ENCODE measurements around the gene NCSTN. TPM values are rescaled to one million over a fixed set of nuclear protein-coding genes. Genes with fewer than 3 reads are reported as not detected.

Gene NCSTN
- total RNA-seq, 4 donors from 2014 or later, result 30.6 to 101 (median 67.3) TPM

DNA sequence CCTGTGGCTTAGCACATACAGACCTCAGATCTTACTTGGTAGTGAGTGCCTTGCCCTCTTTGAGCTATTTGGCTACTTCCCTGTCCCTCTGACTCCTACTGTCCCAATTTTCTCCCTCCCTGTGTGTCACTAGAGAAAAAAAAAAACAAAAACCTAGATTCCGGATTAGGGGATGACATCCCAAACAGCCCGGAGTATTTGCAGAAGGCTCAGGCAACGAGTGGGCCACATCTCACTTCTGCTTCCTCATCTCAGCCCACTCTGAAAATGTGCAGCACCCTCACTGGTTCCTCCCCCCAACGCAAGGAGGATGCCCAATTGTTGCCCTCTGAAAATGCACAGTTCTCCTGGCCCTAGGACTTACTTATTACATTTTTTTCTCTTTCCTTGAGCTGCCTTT lies 28.6 kb downstream of the NCSTN start:
- intact Hi-C loops (cut with DNase I; ENCODE audit: low total_unique reads), result no loop called here
- no peak overlapping the region for H3K4me3 ChIP-seq
- DNase-seq, result no peak
- no peaks in the 10 kb centered on the region for H3K36me3 ChIP-seq
- in situ Hi-C loops (cut with MboI; ENCODE audit: low pct_ligation_motif_present in 1 of 4, low pct_unique_long_range_greater_than_20kb in 1 of 4, low sequenced_read_pairs in 3 of 4), result no loop called here
- H3K27me3 ChIP-seq, result peaks cover 5% of the 10 kb centered on the region
- no peak overlapping the region for H3K27ac ChIP-seq
- no peak for TF ChIP-seq POLR2A (IDR thresholded peaks at IDR 0.05)
- no peak for TF ChIP-seq CTCF (IDR thresholded peaks at IDR 0.05)
- H3K9me3 ChIP-seq, result no peaks in the 10 kb centered on the region
- H3K4me1 ChIP-seq, result peaks cover 0 to 8% (median 5%) of the 10 kb centered on the region in 4 donors
- WGBS, 2 donors (ENCODE audit: low coverage in 1 of 2), result 78 to 80% methylated on average over 2 to 4 of the region's 4 CpGs

DNA sequence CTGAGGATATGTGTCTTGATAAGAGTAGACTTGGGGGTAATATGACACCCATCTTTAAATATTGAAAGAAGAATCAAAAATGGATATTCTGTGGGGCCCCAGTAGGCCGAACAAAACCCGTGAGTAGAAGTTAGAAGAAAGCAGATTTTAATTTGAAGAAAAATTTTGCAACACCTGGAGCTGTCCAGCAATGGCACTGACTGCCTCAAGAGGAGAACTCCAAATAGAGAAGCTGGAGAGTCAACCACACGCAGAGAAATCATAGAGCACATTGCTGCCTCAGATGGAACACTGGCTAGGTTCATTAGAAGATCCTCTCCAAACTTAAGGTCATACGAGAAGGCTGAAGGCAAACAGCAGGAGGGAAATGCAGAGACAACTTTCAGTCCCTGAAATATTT lies 30.5 kb downstream of the NCSTN start:
- Histone ChIP-seq H3K27me3 (peaks cover 5% of the 10 kb centered on the region), H3K27ac (no peak overlapping the region), H3K4me3 (no peak overlapping the region), H3K9me3 (no peaks in the 10 kb centered on the region), H3K4me1 (peaks cover 0 to 8% (median 5%) of the 10 kb centered on the region in 4 donors), H3K36me3 (no peaks in the 10 kb centered on the region)
- DNase-seq, result no peak
- intact Hi-C loops (cut with DNase I; ENCODE audit: low total_unique reads) (no loop called here), in situ Hi-C loops (cut with MboI; ENCODE audit: low pct_ligation_motif_present in 1 of 4, low pct_unique_long_range_greater_than_20kb in 1 of 4, low sequenced_read_pairs in 3 of 4) (no loop called here)
- WGBS, 2 donors (ENCODE audit: low coverage in 1 of 2), result 86 to 95% methylated on average over 2 to 4 of the region's 4 CpGs
- TF ChIP-seq CTCF (IDR thresholded peaks at IDR 0.05) (no peak), POLR2A (IDR thresholded peaks at IDR 0.05) (no peak), POLR2AphosphoS5 (IDR thresholded peaks at IDR 0.05) (no peak), EP300 (IDR thresholded peaks at IDR 0.05; ENCODE audit: low read depth) (no peak)

- H3K4me1 ChIP-seq, result peaks cover 0 to 8% (median 5%) of the 10 kb centered on the region in 4 donors
- peaks cover 5% of the 10 kb centered on the region for H3K27me3 ChIP-seq
- in situ Hi-C loops (cut with MboI; ENCODE audit: low pct_ligation_motif_present in 1 of 4, low pct_unique_long_range_greater_than_20kb in 1 of 4, low sequenced_read_pairs in 3 of 4) (no loop called here), intact Hi-C loops (cut with DNase I; ENCODE audit: low total_unique reads) (no loop called here)
- no peak for TF ChIP-seq POLR2A (IDR thresholded peaks at IDR 0.05)
- TF ChIP-seq POLR2AphosphoS5 (IDR thresholded peaks at IDR 0.05), result no peak
- no peak for TF ChIP-seq CTCF (IDR thresholded peaks at IDR 0.05)
- no peak for TF ChIP-seq EP300 (IDR thresholded peaks at IDR 0.05; ENCODE audit: low read depth)
- no peaks in the 10 kb centered on the region for H3K9me3 ChIP-seq
- 75 to 81% methylated on average over 4 to 6 of the region's 6 CpGs for WGBS, 2 donors (ENCODE audit: low coverage in 1 of 2)
- DNase-seq, result no peak
- no peak overlapping the region for H3K4me3 ChIP-seq
- H3K36me3 ChIP-seq, result no peaks in the 10 kb centered on the region
- peak overlapping the region in 2 of 4 donors; percentile 6 to 53 for H3K27ac ChIP-seq
Observed at GRCh38 chr1:160374306-160375110, 31.3 kb downstream of the NCSTN start.

GRCh38 chr1:160375788-160376524 lies 32.8 kb downstream of the NCSTN start:
- WGBS, 2 donors (ENCODE audit: low coverage in 1 of 2), result 15 to 50% methylated on average over 4 to 9 of the region's 9 CpGs
- Histone ChIP-seq H3K9me3 (no peaks in the 10 kb centered on the region), H3K27me3 (no peaks in the 10 kb centered on the region), H3K36me3 (no peaks in the 10 kb centered on the region), H3K27ac (peak overlapping the region in 3 of 4 donors; percentile 33 to 40 (median 37)), H3K4me3 (no peak overlapping the region), H3K4me1 (peaks cover 0 to 8% (median 5%) of the 10 kb centered on the region in 4 donors)
- DNase-seq, result no peak
- in situ Hi-C loops (cut with MboI; ENCODE audit: low pct_ligation_motif_present in 1 of 4, low pct_unique_long_range_greater_than_20kb in 1 of 4, low sequenced_read_pairs in 3 of 4), result no loop called here
- intact Hi-C loops (cut with DNase I; ENCODE audit: low total_unique reads), result no loop called here
- TF ChIP-seq POLR2A (IDR thresholded peaks at IDR 0.05) (no peak), CTCF (IDR thresholded peaks at IDR 0.05) (no peak), EP300 (IDR thresholded peaks at IDR 0.05; ENCODE audit: low read depth) (no peak), POLR2AphosphoS5 (IDR thresholded peaks at IDR 0.05) (no peak)

All from transverse colon (tissue), 4 donors.